WTC11 (cell line): Measurements from ENCODE around the gene EPN2.

Experiments
- CREM ChIP-seq: sonication (generic); formaldehyde crosslinking; IDR thresholded peaks from 2 replicates; pipeline ENCODE4 v1.8.1; 2022; ENCODE audit warnings: mild to moderate bottlenecking, missing genetic modification reagents, moderate library complexity
- FOXJ3 ChIP-seq: sonication (generic); formaldehyde crosslinking; IDR thresholded peaks from 2 replicates; pipeline ENCODE4 v1.9.0; 2021; ENCODE audit warnings: missing genetic modification reagents, mild to moderate bottlenecking, borderline replicate concordance
- MXD4 ChIP-seq: fragments of 250-450 bp; sonication (Bioruptor Pico); IDR thresholded peaks from 2 replicates; pipeline ENCODE4 v1.8.0; 2021; ENCODE audit warnings: mild to moderate bottlenecking, moderate library complexity, borderline replicate concordance
- TEAD4 ChIP-seq: sonication (generic); formaldehyde crosslinking; IDR thresholded peaks from 2 replicates; pipeline ENCODE4 v1.8.0; 2022; ENCODE audit warnings: mild to moderate bottlenecking, missing genetic modification reagents
- ZBTB21 ChIP-seq: sonication (generic); formaldehyde crosslinking; IDR thresholded peaks from 2 replicates; pipeline ENCODE4 v1.8.1; 2023; ENCODE audit warnings: mild to moderate bottlenecking, missing genetic modification reagents, borderline replicate concordance
- TF ChIP-seq, protein P1 (sequence below): fragments of 200-600 bp; IDR thresholded peaks from 2 replicates; pipeline ENCODE4 v1.8.0; 2022; ENCODE audit warnings: antibody characterized with exemption
- TF ChIP-seq, protein P2 (sequence below): sonication (generic); formaldehyde crosslinking; conservative IDR thresholded peaks from 2 replicates; pipeline ENCODE4 v1.8.1; 2023; ENCODE audit warnings: mild to moderate bottlenecking, low read depth, missing genetic modification reagents, moderate library complexity
- TF ChIP-seq, protein P3 (sequence below): sonication (generic); formaldehyde crosslinking; IDR thresholded peaks from 2 replicates; pipeline ENCODE4 v1.8.0; 2022; ENCODE audit warnings: mild to moderate bottlenecking, missing genetic modification reagents

DNA sequence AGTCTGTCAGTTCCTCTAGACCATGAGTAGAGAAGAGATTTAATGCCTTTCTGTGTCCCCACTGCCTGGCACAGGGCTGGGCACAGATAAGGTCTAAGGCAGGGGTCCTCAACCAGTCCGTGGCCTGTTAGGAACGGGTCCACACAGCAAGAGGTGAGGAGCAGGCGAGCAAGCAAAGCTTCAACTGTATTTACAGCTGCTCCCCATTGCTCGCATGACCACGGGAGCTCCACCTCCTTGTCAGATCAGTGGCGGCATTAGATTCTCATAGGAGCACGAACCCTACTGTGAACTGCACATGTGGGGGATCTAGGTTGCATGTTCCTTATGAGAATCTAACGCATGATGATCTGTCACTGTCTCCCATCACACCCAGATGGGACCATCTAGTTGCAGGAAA lies 123.6 kb downstream of the EPN2 start:
- TF ChIP-seq FOXJ3 (CRISPR knock-in tag): no peak
- no peak for TF ChIP-seq ZBTB21
- TF ChIP-seq, protein P1, sequence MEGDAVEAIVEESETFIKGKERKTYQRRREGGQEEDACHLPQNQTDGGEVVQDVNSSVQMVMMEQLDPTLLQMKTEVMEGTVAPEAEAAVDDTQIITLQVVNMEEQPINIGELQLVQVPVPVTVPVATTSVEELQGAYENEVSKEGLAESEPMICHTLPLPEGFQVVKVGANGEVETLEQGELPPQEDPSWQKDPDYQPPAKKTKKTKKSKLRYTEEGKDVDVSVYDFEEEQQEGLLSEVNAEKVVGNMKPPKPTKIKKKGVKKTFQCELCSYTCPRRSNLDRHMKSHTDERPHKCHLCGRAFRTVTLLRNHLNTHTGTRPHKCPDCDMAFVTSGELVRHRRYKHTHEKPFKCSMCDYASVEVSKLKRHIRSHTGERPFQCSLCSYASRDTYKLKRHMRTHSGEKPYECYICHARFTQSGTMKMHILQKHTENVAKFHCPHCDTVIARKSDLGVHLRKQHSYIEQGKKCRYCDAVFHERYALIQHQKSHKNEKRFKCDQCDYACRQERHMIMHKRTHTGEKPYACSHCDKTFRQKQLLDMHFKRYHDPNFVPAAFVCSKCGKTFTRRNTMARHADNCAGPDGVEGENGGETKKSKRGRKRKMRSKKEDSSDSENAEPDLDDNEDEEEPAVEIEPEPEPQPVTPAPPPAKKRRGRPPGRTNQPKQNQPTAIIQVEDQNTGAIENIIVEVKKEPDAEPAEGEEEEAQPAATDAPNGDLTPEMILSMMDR: no peak
- no peak for TF ChIP-seq TEAD4 (CRISPR knock-in tag)
- no peak for TF ChIP-seq CREM (CRISPR knock-in tag)
- TF ChIP-seq MXD4 (CRISPR knock-in tag): no peak
- TF ChIP-seq, protein P2, sequence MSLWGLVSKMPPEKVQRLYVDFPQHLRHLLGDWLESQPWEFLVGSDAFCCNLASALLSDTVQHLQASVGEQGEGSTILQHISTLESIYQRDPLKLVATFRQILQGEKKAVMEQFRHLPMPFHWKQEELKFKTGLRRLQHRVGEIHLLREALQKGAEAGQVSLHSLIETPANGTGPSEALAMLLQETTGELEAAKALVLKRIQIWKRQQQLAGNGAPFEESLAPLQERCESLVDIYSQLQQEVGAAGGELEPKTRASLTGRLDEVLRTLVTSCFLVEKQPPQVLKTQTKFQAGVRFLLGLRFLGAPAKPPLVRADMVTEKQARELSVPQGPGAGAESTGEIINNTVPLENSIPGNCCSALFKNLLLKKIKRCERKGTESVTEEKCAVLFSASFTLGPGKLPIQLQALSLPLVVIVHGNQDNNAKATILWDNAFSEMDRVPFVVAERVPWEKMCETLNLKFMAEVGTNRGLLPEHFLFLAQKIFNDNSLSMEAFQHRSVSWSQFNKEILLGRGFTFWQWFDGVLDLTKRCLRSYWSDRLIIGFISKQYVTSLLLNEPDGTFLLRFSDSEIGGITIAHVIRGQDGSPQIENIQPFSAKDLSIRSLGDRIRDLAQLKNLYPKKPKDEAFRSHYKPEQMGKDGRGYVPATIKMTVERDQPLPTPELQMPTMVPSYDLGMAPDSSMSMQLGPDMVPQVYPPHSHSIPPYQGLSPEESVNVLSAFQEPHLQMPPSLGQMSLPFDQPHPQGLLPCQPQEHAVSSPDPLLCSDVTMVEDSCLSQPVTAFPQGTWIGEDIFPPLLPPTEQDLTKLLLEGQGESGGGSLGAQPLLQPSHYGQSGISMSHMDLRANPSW (CRISPR knock-in tag): no peak
- TF ChIP-seq, protein P3, sequence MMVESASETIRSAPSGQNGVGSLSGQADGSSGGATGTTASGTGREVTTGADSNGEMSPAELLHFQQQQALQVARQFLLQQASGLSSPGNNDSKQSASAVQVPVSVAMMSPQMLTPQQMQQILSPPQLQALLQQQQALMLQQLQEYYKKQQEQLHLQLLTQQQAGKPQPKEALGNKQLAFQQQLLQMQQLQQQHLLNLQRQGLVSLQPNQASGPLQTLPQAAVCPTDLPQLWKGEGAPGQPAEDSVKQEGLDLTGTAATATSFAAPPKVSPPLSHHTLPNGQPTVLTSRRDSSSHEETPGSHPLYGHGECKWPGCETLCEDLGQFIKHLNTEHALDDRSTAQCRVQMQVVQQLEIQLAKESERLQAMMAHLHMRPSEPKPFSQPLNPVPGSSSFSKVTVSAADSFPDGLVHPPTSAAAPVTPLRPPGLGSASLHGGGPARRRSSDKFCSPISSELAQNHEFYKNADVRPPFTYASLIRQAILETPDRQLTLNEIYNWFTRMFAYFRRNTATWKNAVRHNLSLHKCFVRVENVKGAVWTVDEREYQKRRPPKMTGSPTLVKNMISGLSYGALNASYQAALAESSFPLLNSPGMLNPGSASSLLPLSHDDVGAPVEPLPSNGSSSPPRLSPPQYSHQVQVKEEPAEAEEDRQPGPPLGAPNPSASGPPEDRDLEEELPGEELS (CRISPR knock-in tag): no peak
